HepG2 (cell line): ENCODE data around the gene ZNF274. TPM values are rescaled to one million over a fixed set of nuclear protein-coding genes. Genes with fewer than 3 reads are reported as not detected.

Experiments
- CBX1 ChIP-seq: IDR thresholded peaks from one replicate; pipeline ENCODE4 v1.6.1; 2016; ENCODE audit warnings: antibody characterized with exemption, low read depth
- DMTF1 ChIP-seq: sonication (generic); formaldehyde crosslinking; IDR thresholded peaks from 2 replicates; pipeline ENCODE4 v1.4.0; 2020; ENCODE audit warnings: mild to moderate bottlenecking, missing genetic modification reagents
- DR1 ChIP-seq: sonication (generic); formaldehyde crosslinking; IDR thresholded peaks from 2 replicates; pipeline ENCODE4 v1.8.0; 2021; ENCODE audit warnings: mild to moderate bottlenecking, missing genetic modification reagents, inconsistent platforms
- FOXA1 ChIP-seq, 2 experiments: fragments of 450-650 bp in 1 of 2; sonication (generic) in 1 of 2; formaldehyde crosslinking in 1 of 2; IDR thresholded peaks; 2 replicates each; pipeline versions ENCODE4 v1.4.0 to v1.6.1; 2016 to 2020; ENCODE audit warnings: missing genetic modification reagents in 1 of 2
- GATAD1 ChIP-seq: IDR thresholded peaks from 2 replicates; pipeline ENCODE4 v1.6.1; 2016; ENCODE audit warnings: missing genetic modification reagents, missing compliant biosample characterization
- HINFP ChIP-seq: sonication (generic); formaldehyde crosslinking; IDR thresholded peaks from 2 replicates; pipeline ENCODE4 v1.4.0; 2020; ENCODE audit warnings: low read depth, mild to moderate bottlenecking, missing genetic modification reagents
- KDM5B ChIP-seq: sonication (generic); formaldehyde crosslinking; IDR thresholded peaks from 2 replicates; pipeline ENCODE4 v1.4.0; 2020; ENCODE audit warnings: missing genetic modification reagents, mild to moderate bottlenecking, borderline replicate concordance
- KMT2A ChIP-seq: sonication (generic); formaldehyde crosslinking; IDR thresholded peaks from 2 replicates; pipeline ENCODE4 v1.4.0; 2020; ENCODE audit warnings: missing genetic modification reagents
- KMT2B ChIP-seq: IDR thresholded peaks from 2 replicates; pipeline ENCODE4 v1.6.1; 2016; ENCODE audit warnings: missing genetic modification reagents, missing compliant biosample characterization
- MAZ ChIP-seq, 2 experiments: sonication (generic) in 1 of 2; formaldehyde crosslinking in 1 of 2; IDR thresholded peaks; 2 replicates each; pipeline versions ENCODE4 v1.5.0 to v1.6.1; 2012 to 2020; ENCODE audit warnings: low read depth in 2 of 2, mild to moderate bottlenecking in 2 of 2, borderline replicate concordance in 1 of 2, improper control_type of control experiment in 1 of 2, low read length in 1 of 2, missing genetic modification reagents in 1 of 2, moderate library complexity in 1 of 2
- MXD4 ChIP-seq: IDR thresholded peaks from 2 replicates; pipeline ENCODE4 v1.6.1; 2016; ENCODE audit warnings: mild to moderate bottlenecking, missing biosample characterization, missing genetic modification reagents
- MYPOP ChIP-seq: sonication (generic); formaldehyde crosslinking; IDR thresholded peaks from 2 replicates; pipeline ENCODE4 v1.8.1; 2023; ENCODE audit warnings: mild to moderate bottlenecking, moderate library complexity, missing genetic modification reagents
- NR0B2 ChIP-seq: sonication (generic); formaldehyde crosslinking; IDR thresholded peaks from 2 replicates; pipeline ENCODE4 v1.4.0; 2020; ENCODE audit warnings: mild to moderate bottlenecking, missing genetic modification reagents
- POLR2G ChIP-seq: fragments of 200-400 bp; formaldehyde crosslinking; IDR thresholded peaks from 2 replicates; pipeline ENCODE4 v1.6.1; 2018; ENCODE audit warnings: mild to moderate bottlenecking, low read depth, low read length, moderate library complexity
- TFDP2 ChIP-seq: sonication (generic); formaldehyde crosslinking; IDR thresholded peaks from 2 replicates; pipeline ENCODE4 v1.4.0; 2020; ENCODE audit warnings: missing genetic modification reagents
- ZBTB14 ChIP-seq: sonication (generic); formaldehyde crosslinking; IDR thresholded peaks from 2 replicates; pipeline ENCODE4 v1.4.0; 2020; ENCODE audit warnings: missing genetic modification reagents
- ZNF329 ChIP-seq: sonication (generic); formaldehyde crosslinking; IDR thresholded peaks from 2 replicates; pipeline ENCODE4 v1.9.0; 2021; ENCODE audit warnings: low read depth, mild to moderate bottlenecking, missing genetic modification reagents
- ZNF703 ChIP-seq: sonication (generic); formaldehyde crosslinking; IDR thresholded peaks from 2 replicates; pipeline ENCODE4 v1.5.1; 2020; ENCODE audit warnings: missing genetic modification reagents, mild to moderate bottlenecking, moderate library complexity, borderline replicate concordance
- ZNF782 ChIP-seq: sonication (generic); formaldehyde crosslinking; IDR thresholded peaks from 2 replicates; pipeline ENCODE4 v1.4.0; 2020; ENCODE audit warnings: missing genetic modification reagents, mild to moderate bottlenecking, borderline replicate concordance
- polyA plus RNA-seq, 8 experiments: library from polyadenylated mRNA; depleted of rRNA in 3 of 8; stranded (reverse) in 7 of 8; unstranded in 1 of 8; fragments of >200 nt; fragmentation: Illumina TruSeq in 4 of 8; extraction: Trizol in 4 of 8; gene quantifications; 2 replicates each; pipeline versions ENCODE4 v1.2.1 to v1.2.3, GENCODE V29; 2011 to 2016; ENCODE audit warnings: low read depth in 4 of 8, missing spikeins in 1 of 8, mixed read lengths in 1 of 8; ENCODE audit not compliant: insufficient read depth in 1 of 8
- total RNA-seq, 5 experiments: library from RNA; depleted of rRNA; stranded (reverse); fragments of >200 nt; fragmentation: Illumina TruSeq; extraction: Trizol; gene quantifications; 2 replicates each; pipeline ENCODE4 v1.2.3, GENCODE V29; 2016; ENCODE audit warnings: low read depth in 1 of 5

The ZNF274 gene
- total and polyA plus RNA-seq, 2 of the 13 experiments (the other 11 are each of a cell fraction or from before 2014, with no cell fraction given), result 16.1 to 23.0 TPM

- no peak for TF ChIP-seq ZNF782 (CRISPR knock-in tag)
- peak; percentile 85 for TF ChIP-seq POLR2G
- TF ChIP-seq MAZ (IDR thresholded peaks at IDR 0.05; ENCODE audit: borderline replicate concordance, low read depth, low read length), result no peak
- peak; percentile 41; the same call in 1 of the 2 replicates for TF ChIP-seq MAZ (CRISPR knock-in tag; IDR thresholded peaks at IDR 0.05; ENCODE audit: low read depth)
- no peak for TF ChIP-seq FOXA1 (IDR thresholded peaks at IDR 0.05)
- 0 out of 2 replicates have a peak, but pooled peaks have one; percentile 3 for TF ChIP-seq FOXA1 (CRISPR knock-in tag; IDR thresholded peaks at IDR 0.05)
- peak; percentile 50 for TF ChIP-seq CBX1
- TF ChIP-seq MYPOP (CRISPR knock-in tag), result peak; percentile 88; the same call in 1 of the 2 replicates
- TF ChIP-seq DMTF1, result no peak
- peak; percentile 68 for TF ChIP-seq KMT2B (CRISPR knock-in tag)
- no peak for TF ChIP-seq ZNF703 (CRISPR knock-in tag)
- TF ChIP-seq DR1 (CRISPR knock-in tag), result 0 out of 2 replicates have a peak, but pooled peaks have one; percentile 41
- TF ChIP-seq KMT2A, result peak; percentile 58; the same call in 1 of the 2 replicates
- peak; percentile 35; the same call in 1 of the 2 replicates for TF ChIP-seq HINFP (CRISPR knock-in tag)
- peak; percentile 76 for TF ChIP-seq ZBTB14
- peak; percentile 41; the same call in 1 of the 2 replicates for TF ChIP-seq NR0B2
- TF ChIP-seq GATAD1 (CRISPR knock-in tag), result peak; percentile 81
- TF ChIP-seq ZNF329 (CRISPR knock-in tag), result 0 out of 2 replicates have a peak, but pooled peaks have one; percentile 62
- peak; percentile 66; the same call in 1 of the 2 replicates for TF ChIP-seq TFDP2 (CRISPR knock-in tag)
- peak; percentile 51; the same call in 1 of the 2 replicates for TF ChIP-seq MXD4 (CRISPR knock-in tag)
- TF ChIP-seq KDM5B (CRISPR knock-in tag), result peak; percentile 76; the same call in 1 of the 2 replicates
Observed at GRCh38 chr19:58228585-58229254, 45.9 kb downstream of the ZNF274 start, which contains the start of gene ZNF544 (continued).
